Measurements from ENCODE around the gene ZBTB4.

DNA sequence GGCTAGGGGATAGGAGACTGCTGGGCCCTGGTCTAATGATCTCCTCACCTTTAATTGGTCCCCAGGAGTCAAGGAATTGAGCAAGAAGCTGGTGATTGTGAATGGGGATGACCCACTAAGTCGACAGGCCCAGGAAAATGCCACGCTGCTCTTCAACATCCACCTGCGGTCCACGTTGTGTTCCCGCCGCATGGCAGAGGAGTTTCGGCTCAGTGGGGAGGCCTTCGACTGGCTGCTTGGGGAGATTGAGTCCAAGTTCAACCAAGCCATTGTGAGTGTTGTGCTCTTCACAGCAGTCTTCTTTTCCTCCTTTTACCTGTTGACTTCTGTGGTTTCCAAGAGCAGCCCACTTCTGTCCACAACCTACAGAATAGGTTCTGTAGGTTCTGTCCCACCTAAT, 24.1 kb upstream of the ZBTB4 start:
- TF ChIP-seq ZNF274 (IDR thresholded peaks at IDR 0.05; ENCODE audit: low read depth, low read length) (no peak), YY1 (IDR thresholded peaks at IDR 0.05; ENCODE audit: insufficient read depth, insufficient read length) (no peak)
